ENCODE results near the gene HEG1.

HEG1 gene

DNA sequence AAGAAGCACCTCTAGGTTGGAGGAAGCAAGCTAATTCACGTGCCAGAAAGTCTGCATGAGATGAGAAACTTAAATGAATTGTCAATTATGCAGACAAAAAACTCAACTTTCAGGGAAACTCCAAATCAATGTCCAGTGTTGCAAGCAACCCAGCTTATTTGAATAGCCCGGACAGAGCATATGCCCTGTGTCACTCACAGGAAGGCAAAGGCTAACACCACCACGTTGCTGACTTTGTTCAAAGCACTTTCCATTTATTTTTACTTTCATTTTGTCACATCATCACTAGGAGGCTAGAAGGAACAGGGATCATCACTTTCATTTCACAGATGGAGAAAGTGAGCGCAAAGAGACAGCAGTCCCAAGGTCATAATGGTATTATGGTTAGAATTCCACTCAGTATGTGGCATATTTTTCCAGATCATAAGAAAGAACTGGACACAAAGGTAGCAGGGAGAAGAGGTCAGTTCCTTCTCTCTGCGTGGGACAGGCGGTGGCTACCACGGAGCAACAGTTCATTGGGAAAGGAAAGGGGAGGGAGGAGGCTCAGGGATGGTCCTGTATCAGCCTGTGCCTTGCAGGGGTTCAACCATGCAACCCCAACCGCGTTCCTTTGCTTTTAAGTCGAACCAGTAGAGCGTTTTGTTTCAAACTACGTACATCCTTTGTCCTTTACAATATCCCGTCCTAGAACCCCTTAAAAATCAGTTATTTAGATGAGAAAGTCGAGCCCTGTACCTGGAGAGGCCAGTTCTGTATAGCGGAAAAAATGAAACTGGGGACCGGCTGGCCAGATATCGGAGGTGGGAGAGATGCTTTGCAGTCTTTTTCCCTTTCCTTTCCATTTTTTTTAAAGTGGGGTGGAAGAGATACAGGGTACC lies 1.1 kb downstream of the HEG1 start:
- Mint-ChIP-seq H3K36me3 (ENCODE audit: low read depth) (no peaks in the 10 kb centered on the region), H3K4me1 (peaks cover 44% of the 10 kb centered on the region), H3K27ac (peak overlapping the region; percentile 65 to 87 (median 87)), H3K9me3 (no peaks in the 10 kb centered on the region), H3K4me3 (peak overlapping the region; percentile 85 to 95 (median 88)), H3K27me3 (ENCODE audit: low read depth) (peaks cover 10% of the 10 kb centered on the region)
- TF ChIP-seq CTCF (IDR thresholded peaks at IDR 0.05; ENCODE audit: unreplicated experiment in 3 of 3): peak in 1 of 3 experiments; percentile 18

GRCh38 chr3:125054062-125054448 lies 1.7 kb downstream of the HEG1 start:
- Mint-ChIP-seq H3K4me1 (peaks cover 44% of the 10 kb centered on the region), H3K9me3 (no peaks in the 10 kb centered on the region)
- no peak for TF ChIP-seq CTCF (IDR thresholded peaks at IDR 0.05; ENCODE audit: unreplicated experiment in 3 of 3)

GRCh38 chr3:125053304-125053699 lies 2.5 kb downstream of the HEG1 start:
- H3K27me3 Mint-ChIP-seq (ENCODE audit: low read depth): peaks cover 10% of the 10 kb centered on the region
- no peaks in the 10 kb centered on the region for H3K36me3 Mint-ChIP-seq (ENCODE audit: low read depth)
- H3K9me3 Mint-ChIP-seq: no peaks in the 10 kb centered on the region
- H3K4me3 Mint-ChIP-seq: peak overlapping the region in 2 of 3 experiments; percentile 88 to 95
- no peak for TF ChIP-seq CTCF (IDR thresholded peaks at IDR 0.05; ENCODE audit: unreplicated experiment in 3 of 3)
- H3K4me1 Mint-ChIP-seq: peaks cover 44% of the 10 kb centered on the region
- H3K27ac Mint-ChIP-seq: peak overlapping the region in 2 of 3 experiments; percentile 87

More at GRCh38 chr3:125054062-125054448, 1.7 kb downstream of the HEG1 start:
- Mint-ChIP-seq H3K27me3 (ENCODE audit: low read depth) (peaks cover 10% of the 10 kb centered on the region), H3K4me3 (peak overlapping the region; percentile 85 to 95 (median 88)), H3K36me3 (ENCODE audit: low read depth) (no peaks in the 10 kb centered on the region), H3K27ac (peak overlapping the region in 2 of 3 experiments; percentile 87)

GRCh38 chr3:125052624-125053303 lies 3.0 kb downstream of the HEG1 start:
- Mint-ChIP-seq H3K27ac (peak overlapping the region; percentile 21 to 87 (median 87)), H3K9me3 (no peaks in the 10 kb centered on the region), H3K27me3 (ENCODE audit: low read depth) (peaks cover 10% of the 10 kb centered on the region), H3K4me3 (peak overlapping the region; percentile 14 to 60 (median 28)), H3K4me1 (peaks cover 44% of the 10 kb centered on the region), H3K36me3 (ENCODE audit: low read depth) (no peaks in the 10 kb centered on the region)
- TF ChIP-seq CTCF (IDR thresholded peaks at IDR 0.05; ENCODE audit: unreplicated experiment in 3 of 3): no peak

- Mint-ChIP-seq H3K4me1 (peaks cover 44% of the 10 kb centered on the region), H3K27ac (peak overlapping the region; percentile 21 to 87 (median 87)), H3K9me3 (no peaks in the 10 kb centered on the region), H3K36me3 (ENCODE audit: low read depth) (no peaks in the 10 kb centered on the region), H3K27me3 (ENCODE audit: low read depth) (peaks cover 10% of the 10 kb centered on the region), H3K4me3 (peak overlapping the region; percentile 37 to 60 (median 50))
- no peak for TF ChIP-seq CTCF (IDR thresholded peaks at IDR 0.05; ENCODE audit: unreplicated experiment in 3 of 3)
Measured at GRCh38 chr3:125051715-125052581, 3.8 kb downstream of the HEG1 start.
